Activated T-helper 2 cell treated with anti-CD3 and anti-CD28 coated beads, Interferon-gamma antibody, Interleukin-2, Interleukin-4, amounts not matched to agents 10 μg/mL and 5 μg/mL and 100 μg/mL, durations not matched to agents 14 hours and 24 hours and 36 hours (primary cell): ENCODE data around the gene GUCD1. TPM values are rescaled to one million over a fixed set of nuclear protein-coding genes. Genes with fewer than 3 reads are reported as not detected.

ENCODE experiments used
- DNase-seq: peaks from one replicate; pipeline ENCODE4 v3.0.0; 2021; ENCODE audit warnings: low spot score
- H3K27ac Mint-ChIP-seq: one replicate; pipeline ENCODE4 v1.8.0; 2021; ENCODE audit warnings: mixed read lengths
- H3K27me3 Mint-ChIP-seq: one replicate; pipeline ENCODE4 v1.8.0; 2021; ENCODE audit warnings: low read depth, mixed read lengths
- H3K36me3 Mint-ChIP-seq: one replicate; pipeline ENCODE4 v1.8.0; 2021; ENCODE audit warnings: low read depth, mixed read lengths
- H3K4me1 Mint-ChIP-seq: one replicate; pipeline ENCODE4 v1.8.0; 2021; ENCODE audit warnings: low read depth, mixed read lengths
- H3K4me3 Mint-ChIP-seq: one replicate; pipeline ENCODE4 v1.8.0; 2021; ENCODE audit warnings: low read depth, mild to moderate bottlenecking, moderate library complexity, mixed read lengths
- H3K9me3 Mint-ChIP-seq: one replicate; pipeline ENCODE4 v1.8.0; 2021; ENCODE audit warnings: mixed read lengths
- intact Hi-C: fragments of 100-400 bp; cut with micrococcal nuclease; formaldehyde crosslinking; loops from one replicate; pipeline ENCODE4 v1.15.1; 2023
- total RNA-seq: library from RNA; stranded (reverse); gene quantifications from 2 replicates; pipeline ENCODE4 v1.2.3, GENCODE V29; 2022

The GUCD1 gene
- total RNA-seq, 1 donor from 2014 or later, result 115 TPM

DNA sequence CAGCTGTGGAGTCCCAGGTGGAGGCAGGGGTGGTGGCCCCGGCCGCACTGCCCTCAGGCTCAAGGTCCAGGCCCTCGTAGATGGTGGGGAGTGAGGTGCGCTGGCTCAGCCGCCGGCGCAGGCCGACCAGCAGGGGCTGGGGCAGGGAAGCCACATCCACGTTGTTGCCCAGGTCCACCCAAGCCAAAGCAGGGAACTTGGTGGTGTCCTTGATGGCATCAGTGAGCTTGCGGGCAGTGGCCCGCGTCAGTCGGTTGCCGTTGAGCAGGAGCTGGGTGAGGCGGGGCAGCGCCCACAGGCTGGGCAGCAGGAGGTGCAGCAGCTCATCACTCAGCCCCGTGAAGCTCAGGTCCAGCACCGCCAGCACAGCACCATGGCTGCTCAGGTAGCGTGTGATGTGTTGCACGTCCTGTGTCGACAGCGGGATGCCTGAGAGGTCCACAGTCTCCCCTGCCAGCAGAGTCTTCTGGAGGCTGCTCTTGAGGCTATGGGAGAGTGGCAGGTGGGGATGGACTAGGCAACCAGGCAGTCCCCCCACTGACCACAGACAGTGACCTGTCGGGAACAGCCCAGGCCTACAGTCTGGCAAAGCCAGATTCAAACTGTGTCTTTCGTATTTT, 31.1 kb upstream of the GUCD1 start:
- Mint-ChIP-seq H3K27ac (no peak overlapping the region), H3K36me3 (no peaks in the 10 kb centered on the region), H3K4me3 (no peak overlapping the region), H3K27me3 (no peaks in the 10 kb centered on the region), H3K9me3 (no peaks in the 10 kb centered on the region), H3K4me1 (no peaks in the 10 kb centered on the region)
- intact Hi-C loops, result no loop called here
- no peak for DNase-seq

DNA sequence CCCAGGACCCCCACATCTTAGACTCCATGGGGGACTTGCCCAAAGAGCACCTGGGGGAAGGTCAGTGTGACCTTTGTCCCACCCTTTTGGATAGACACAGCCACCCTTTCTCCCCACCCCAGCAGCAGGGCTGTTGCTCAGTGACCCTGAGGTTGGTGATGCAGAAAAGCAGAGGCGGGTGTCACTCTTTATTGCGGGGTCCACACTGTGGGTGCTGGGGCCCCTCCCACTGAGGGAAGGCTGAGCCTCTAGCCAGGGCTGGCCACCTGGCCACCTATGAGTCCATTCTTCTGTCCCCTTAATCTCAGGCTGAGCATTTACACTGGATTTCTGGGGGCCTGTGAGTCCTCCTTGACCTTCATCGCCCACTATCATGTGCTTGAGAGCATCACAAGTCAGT, 30.5 kb upstream of the GUCD1 start:
- intact Hi-C loops, result no loop called here
- Mint-ChIP-seq H3K9me3 (no peaks in the 10 kb centered on the region), H3K4me1 (no peaks in the 10 kb centered on the region), H3K27me3 (no peaks in the 10 kb centered on the region), H3K4me3 (no peak overlapping the region), H3K27ac (no peak overlapping the region), H3K36me3 (no peaks in the 10 kb centered on the region)
- no peak for DNase-seq

DNA sequence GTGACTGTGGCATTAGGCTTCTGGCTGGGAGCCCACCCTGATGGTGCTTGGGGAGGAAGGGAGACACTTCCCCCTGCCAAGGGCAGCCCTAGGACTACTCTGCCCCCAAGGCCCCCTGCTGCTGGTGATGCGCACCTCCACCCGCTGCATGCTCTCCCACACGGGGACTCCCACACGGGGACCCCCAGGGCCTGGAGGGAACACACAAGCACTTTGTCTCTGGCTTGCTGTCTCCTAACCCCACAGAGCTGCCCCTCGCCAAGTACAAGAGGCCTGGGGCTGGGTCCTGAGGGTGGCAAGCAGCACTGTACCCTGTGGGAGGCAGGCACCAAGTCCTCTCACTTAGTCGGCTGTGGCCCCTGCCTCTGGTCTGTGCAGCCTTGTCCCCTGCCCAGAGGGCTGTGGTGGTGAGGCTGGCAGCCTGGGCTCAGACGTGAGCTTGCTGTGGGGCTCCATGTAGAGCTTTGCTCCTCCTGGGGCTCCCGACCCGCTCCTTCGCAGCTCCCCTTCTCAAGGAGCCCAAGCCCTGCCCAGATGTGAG, 30.0 kb upstream of the GUCD1 start:
- no peak overlapping the region for H3K27ac Mint-ChIP-seq
- H3K36me3 Mint-ChIP-seq, result no peaks in the 10 kb centered on the region
- no peak overlapping the region for H3K4me3 Mint-ChIP-seq
- H3K27me3 Mint-ChIP-seq, result no peaks in the 10 kb centered on the region
- no peaks in the 10 kb centered on the region for H3K4me1 Mint-ChIP-seq
- intact Hi-C loops, result no loop called here
- H3K9me3 Mint-ChIP-seq, result no peaks in the 10 kb centered on the region
- DNase-seq, result no peak

DNA sequence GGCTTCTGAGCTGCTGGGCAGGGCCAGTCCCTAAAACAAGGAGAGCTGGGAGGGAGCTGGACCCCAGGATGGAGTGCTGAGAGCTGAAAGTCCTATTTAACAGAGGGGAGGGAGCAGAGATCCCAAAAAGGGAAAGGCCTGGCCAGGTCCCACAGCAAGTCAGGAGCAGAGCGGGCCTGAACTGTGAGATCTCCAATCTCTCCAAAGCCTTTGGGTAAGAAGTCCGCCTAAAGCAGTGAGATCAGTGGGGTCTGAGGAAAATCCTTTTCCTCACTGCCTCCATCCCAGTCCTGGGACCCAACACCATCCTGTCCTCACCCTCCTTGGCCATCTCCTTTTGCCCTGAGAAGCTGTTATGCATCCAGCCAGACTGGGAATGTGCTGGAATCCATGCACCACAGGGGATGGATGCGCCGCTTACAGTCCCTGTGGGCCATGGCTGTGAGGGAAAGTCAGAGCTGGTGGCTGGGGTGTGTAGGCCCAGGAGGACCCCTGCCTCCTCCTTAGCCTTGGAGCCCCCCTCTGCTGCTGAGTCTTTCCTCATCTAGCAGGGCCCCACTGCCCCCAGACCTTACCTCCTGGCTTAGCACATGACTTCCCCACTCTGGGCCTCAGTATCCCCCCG, 29.3 kb upstream of the GUCD1 start:
- H3K36me3 Mint-ChIP-seq, result no peaks in the 10 kb centered on the region
- no peak for DNase-seq
- no peak overlapping the region for H3K27ac Mint-ChIP-seq
- no peaks in the 10 kb centered on the region for H3K9me3 Mint-ChIP-seq
- intact Hi-C loops, result no loop called here
- no peaks in the 10 kb centered on the region for H3K4me1 Mint-ChIP-seq
- H3K27me3 Mint-ChIP-seq, result no peaks in the 10 kb centered on the region
- no peak overlapping the region for H3K4me3 Mint-ChIP-seq

DNA sequence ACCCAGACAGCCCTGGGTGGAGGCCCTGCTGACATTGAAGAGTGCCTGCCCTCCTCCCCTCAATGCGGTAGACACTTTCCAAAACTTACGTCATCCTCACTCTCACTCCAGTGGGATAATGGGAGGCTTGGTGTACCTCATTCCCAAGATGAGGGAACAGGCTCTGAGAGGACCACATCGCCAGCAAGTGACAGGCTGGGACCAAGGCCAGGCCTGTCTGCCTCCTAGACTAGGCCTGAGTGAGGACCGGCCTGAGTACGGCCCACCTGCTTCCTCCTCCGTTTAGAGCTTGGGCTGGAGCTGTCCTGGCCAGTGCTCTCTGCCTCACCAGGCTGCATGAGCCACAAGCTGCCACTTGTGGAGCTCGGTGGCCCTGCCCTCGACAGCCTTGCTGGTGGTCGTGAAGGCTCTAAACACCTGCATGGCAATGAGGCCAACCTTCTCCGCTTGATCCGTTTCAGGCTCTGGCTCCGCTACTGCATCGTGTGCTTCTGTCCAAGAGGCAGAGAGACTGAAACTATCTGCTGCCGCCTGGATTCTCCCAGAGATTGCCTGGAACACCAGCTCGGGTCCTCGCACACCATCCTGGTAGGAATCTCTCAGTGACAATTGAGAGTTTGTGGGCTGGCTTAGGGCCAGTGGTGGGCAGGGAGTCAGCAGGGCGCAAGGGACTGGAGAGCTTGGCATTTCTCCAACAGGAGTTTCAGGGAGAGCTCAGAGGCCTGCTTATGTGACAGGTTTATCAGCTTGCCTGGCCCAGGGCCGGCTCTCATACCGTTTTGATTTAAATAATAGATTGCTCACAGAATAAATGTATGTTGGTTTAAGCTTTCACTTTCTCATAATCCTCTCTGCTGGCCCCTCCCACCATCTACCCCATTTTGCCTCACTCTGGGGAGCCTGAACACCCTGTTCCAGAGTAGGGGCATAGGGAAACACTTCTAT, 28.6 kb upstream of the GUCD1 start:
- no peak for DNase-seq

DNA sequence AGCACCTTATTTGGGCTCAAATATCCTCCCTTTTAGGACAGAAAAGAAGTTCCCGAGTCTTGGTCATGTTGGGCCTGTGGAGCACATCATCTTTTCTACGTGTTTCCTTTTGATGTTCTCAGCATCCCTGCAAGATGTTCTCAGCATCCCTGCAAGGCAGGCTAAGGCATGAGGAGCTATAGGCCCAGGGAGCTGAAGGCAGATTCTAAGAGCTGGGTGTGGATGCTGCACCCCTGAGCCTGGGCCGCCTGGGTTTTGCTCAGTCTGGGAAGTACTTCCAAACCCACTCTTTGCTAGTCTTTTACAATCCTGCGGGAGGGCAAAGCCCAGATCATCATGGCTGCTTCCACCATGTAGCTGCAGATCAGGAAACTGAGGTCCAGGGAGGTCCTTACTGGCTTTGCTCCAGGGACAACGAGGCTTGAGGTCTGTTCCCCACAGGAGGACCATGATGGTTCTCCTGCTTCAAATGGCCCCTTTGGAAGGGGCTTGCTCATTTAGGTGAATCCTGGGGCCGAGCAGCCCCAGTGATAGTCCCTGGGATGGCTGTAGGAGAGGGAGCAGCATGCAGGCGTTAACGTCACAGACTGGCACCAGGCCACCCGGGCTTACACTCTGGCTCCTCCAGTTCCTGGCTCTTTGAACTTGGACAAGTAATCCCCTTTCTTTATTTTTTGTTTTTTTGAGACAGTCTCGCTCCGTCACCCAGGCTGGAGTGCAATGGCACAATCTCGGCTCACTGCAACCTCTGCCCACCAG, 27.3 kb upstream of the GUCD1 start:
- no peaks in the 10 kb centered on the region for H3K4me1 Mint-ChIP-seq
- intact Hi-C loops, result no loop called here

More for the DNA sequence above, 28.6 kb upstream of the GUCD1 start:
- Mint-ChIP-seq H3K36me3 (peaks cover 3% of the 10 kb centered on the region), H3K4me1 (no peaks in the 10 kb centered on the region), H3K4me3 (no peak overlapping the region), H3K9me3 (no peaks in the 10 kb centered on the region), H3K27ac (no peak overlapping the region), H3K27me3 (no peaks in the 10 kb centered on the region)
- intact Hi-C loops, result no loop called here

DNA sequence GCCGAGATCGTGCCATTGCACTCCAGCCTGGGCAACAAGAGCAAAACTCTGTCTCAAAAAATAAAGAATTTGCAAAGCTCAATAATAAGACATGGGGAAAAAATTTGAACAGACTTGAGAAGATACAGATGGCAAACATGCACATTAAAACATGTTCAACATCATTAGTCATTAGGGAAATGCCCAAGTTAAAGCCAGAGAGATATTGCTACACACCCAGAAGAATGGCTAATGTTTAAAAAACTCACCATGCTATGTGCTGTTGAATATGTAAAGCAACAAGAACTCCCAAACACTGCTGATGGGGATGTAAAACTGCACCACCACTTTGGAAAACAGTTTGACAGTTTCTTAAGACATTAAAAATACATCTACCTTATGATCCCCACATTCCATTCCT, 25.3 kb upstream of the GUCD1 start:
- no peak for DNase-seq
- intact Hi-C loops, result no loop called here
- Mint-ChIP-seq H3K4me3 (no peak overlapping the region), H3K36me3 (peaks cover 23% of the 10 kb centered on the region), H3K27me3 (no peaks in the 10 kb centered on the region), H3K27ac (no peak overlapping the region), H3K9me3 (no peaks in the 10 kb centered on the region), H3K4me1 (no peaks in the 10 kb centered on the region)

More for the DNA sequence above, 27.3 kb upstream of the GUCD1 start:
- no peaks in the 10 kb centered on the region for H3K9me3 Mint-ChIP-seq
- DNase-seq, result no peak
- peaks cover 11% of the 10 kb centered on the region for H3K36me3 Mint-ChIP-seq
- H3K27me3 Mint-ChIP-seq, result no peaks in the 10 kb centered on the region
- no peak overlapping the region for H3K4me3 Mint-ChIP-seq
- H3K27ac Mint-ChIP-seq, result no peak overlapping the region

DNA sequence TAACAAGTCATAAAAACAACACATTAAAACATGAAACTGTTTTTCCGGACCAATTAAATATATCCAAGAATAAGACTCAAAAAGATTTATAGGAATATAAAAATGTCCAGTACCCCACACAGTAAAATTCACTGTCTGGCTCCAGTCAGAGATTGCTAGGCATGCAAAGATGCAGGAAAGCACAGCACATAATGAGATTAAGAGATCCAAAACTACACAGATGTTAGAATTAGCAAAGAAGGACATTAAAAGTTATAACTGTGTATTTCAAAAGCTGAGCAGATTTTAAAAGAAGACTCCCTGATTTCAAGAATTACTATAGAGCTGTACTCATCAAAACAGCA, 24.3 kb upstream of the GUCD1 start:
- Mint-ChIP-seq H3K4me3 (no peak overlapping the region), H3K27ac (no peak overlapping the region), H3K27me3 (no peaks in the 10 kb centered on the region), H3K9me3 (no peaks in the 10 kb centered on the region), H3K36me3 (peaks cover 33% of the 10 kb centered on the region), H3K4me1 (no peaks in the 10 kb centered on the region)
- no peak for DNase-seq
- intact Hi-C loops, result no loop called here

DNA sequence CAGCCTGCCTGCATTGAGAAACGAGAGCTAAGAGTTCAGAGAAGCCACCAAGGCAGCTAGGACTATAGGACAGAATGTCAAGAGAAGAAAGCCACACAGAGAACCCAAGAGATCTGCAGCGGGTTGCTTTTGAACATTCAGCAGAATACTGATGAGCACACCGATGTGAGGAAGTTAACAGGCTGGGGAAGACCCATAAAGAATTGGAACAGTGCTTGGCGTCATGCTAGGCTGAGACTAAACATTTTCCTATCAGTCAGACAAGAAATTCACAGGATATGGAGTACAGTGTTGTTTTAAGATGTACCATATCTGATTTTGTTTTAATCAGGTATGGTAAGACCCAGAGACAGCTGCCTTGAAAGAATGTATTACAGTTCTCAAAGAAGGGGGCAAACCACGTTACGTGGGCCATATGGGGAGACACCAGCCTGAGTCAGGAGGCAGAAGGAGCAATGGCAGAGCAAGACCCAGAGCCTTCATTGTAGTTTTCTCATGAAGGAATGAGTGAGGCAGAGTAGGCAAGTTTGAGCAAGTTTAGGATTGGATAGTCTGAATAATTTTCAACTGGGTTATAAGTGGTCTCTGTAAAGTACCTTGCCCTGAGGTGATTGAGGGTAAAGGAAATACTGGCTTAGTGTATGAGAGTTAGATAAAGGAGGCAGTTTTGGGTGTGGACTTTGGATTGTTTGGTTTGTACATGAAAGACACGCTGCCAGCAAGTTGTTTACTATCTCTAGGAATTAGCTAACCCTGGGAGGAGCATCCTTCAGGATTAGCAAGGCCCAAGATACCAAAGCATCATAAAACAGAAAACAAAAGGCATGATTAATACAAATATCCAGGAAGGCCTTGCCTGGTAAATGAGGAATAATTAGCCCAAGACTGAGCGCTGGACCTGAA, 23.7 kb upstream of the GUCD1 start:
- Mint-ChIP-seq H3K4me1 (no peaks in the 10 kb centered on the region), H3K36me3 (peaks cover 37% of the 10 kb centered on the region), H3K9me3 (no peaks in the 10 kb centered on the region), H3K27ac (no peak overlapping the region), H3K4me3 (no peak overlapping the region), H3K27me3 (no peaks in the 10 kb centered on the region)
- no peak for DNase-seq
- intact Hi-C loops, result no loop called here

DNA sequence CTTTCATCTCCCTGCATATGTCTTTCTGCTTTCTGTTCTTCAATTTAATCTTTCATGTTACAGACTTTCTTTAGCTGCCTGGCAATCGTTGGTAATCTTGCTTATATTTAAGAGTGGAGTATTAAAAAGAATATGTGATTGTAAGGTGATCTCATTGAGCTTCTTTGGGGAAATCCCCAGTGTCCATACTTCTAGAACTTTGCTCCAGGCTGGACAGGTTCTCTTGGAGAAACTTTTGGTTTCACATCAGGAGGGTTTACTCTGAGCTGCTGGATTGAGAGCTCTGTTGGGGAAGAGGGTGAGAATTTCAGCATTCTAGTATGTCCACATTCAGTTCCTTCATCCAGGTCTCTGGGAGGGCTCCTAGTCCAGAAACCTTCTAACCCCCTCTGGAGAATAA, 21.8 kb upstream of the GUCD1 start:
- intact Hi-C loops, result no loop called here
- Mint-ChIP-seq H3K27me3 (no peaks in the 10 kb centered on the region), H3K4me1 (no peaks in the 10 kb centered on the region), H3K4me3 (no peak overlapping the region), H3K27ac (no peak overlapping the region), H3K36me3 (peaks cover 54% of the 10 kb centered on the region), H3K9me3 (no peaks in the 10 kb centered on the region)
- DNase-seq, result no peak

DNA sequence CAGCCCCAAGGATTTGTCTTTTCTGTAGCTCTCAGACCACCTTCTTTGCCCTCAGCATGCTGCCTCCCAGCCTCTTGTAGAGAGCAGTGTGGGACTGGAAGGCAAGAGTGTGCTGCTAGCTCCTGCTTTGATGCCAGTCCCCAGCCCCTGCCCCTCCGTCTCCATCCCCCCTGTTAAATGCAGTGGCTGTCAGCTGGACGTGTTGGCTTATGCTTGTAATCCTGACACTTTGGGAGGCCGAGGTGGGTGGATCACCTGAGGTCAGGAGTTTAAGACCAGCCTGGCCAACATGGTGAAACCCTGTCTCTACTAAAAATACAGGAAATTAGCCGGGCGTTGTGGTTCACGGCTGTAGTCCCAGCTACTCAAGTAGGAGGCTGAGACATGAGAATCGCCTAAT, 16.3 kb upstream of the GUCD1 start:
- peaks cover 4% of the 10 kb centered on the region for H3K4me1 Mint-ChIP-seq

DNA sequence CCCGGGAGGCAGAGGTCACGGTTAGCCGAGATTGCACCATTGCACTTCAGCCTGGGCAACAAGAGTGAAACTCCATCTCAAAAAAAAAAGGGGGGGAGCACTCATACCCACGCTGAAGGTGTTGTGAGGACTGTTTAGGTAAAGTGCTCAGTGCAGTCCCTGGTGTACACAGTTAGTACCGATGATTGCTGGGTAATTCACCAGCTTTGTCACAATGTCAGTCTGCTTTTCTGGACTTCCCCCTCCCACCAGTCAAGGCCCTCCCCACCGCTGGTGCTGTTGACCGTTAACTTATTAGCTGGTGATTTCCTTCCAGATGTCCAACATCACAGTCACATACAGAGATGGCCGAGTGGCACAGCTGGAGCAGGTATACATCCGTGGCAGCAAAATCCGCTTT, 12.7 kb upstream of the GUCD1 start:
- Mint-ChIP-seq H3K36me3 (peaks cover 61% of the 10 kb centered on the region), H3K4me1 (peaks cover 10% of the 10 kb centered on the region), H3K27ac (no peak overlapping the region), H3K9me3 (no peaks in the 10 kb centered on the region), H3K4me3 (no peak overlapping the region), H3K27me3 (no peaks in the 10 kb centered on the region)
- no peak for DNase-seq
- intact Hi-C loops, result no loop called here

More for the DNA sequence above, 16.3 kb upstream of the GUCD1 start:
- intact Hi-C loops, result no loop called here
- no peaks in the 10 kb centered on the region for H3K9me3 Mint-ChIP-seq
- H3K36me3 Mint-ChIP-seq, result peaks cover 75% of the 10 kb centered on the region
- H3K4me3 Mint-ChIP-seq, result no peak overlapping the region
- no peak for DNase-seq
- no peaks in the 10 kb centered on the region for H3K27me3 Mint-ChIP-seq
- no peak overlapping the region for H3K27ac Mint-ChIP-seq
